ENCODE measurements around the gene ICA1L.

GRCh38 chr2:202769201-202769600 lies 102.4 kb downstream of the ICA1L start:
- no peak for TF ChIP-seq CTCF (conservative IDR thresholded peaks at IDR 0.05 in 1 of 2, IDR thresholded peaks at IDR 0.05 in 1 of 2; ENCODE audit: extremely low read depth in 1 of 2, insufficient read depth in 1 of 2, low read depth in 1 of 2, low read length in 2 of 2)
- TF ChIP-seq EZH2 (IDR thresholded peaks at IDR 0.05; ENCODE audit: borderline replicate concordance, low read length) = no peak
